GM12878 (cell line): ENCODE measurements around the gene PPARD. TPM values are rescaled to one million over a fixed set of nuclear protein-coding genes. Genes with fewer than 3 reads are reported as not detected.

ENCODE experiments used
- ATAC-seq: fragments of 200-7000 bp; cut with Tn5 transposase; 3 replicates; pipeline ENCODE4 v1.9.1; 2020; ENCODE audit warnings: mild to moderate bottlenecking, moderate library complexity
- BruUV-seq: library from RNA; stranded (reverse); fragments of 400-500 nt; replicated peaks from 2 replicates; lab custom pipeline; 2021; lab: Mats Ljungman, UMichigan
- CTCF ChIA-PET: fragments of 300-600 bp; sonication (Branson Sonifier 250); formaldehyde crosslinking; extraction: SDS; loops from one replicate; lab custom pipeline; 2021; ENCODE audit warnings: inconsistent platforms; lab: Yijun Ruan, JAX
- POLR2A ChIA-PET: fragments of 350-600 bp; formaldehyde crosslinking; extraction: SDS; loops from one replicate; lab custom pipeline; 2021; ENCODE audit warnings: inconsistent platforms; lab: Charles Lee
- RAD21 ChIA-PET: fragments of 300-600 bp; sonication (Branson Sonifier 250); formaldehyde crosslinking; loops from one replicate; lab custom pipeline; 2023; ENCODE audit warnings: antibody characterized with exemption; ENCODE audit not compliant: unreplicated experiment; lab: Charles Lee
- SMC1A ChIA-PET: fragments of 300-600 bp; sonication (Branson Sonifier 250); formaldehyde crosslinking; loops from one replicate; lab custom pipeline; 2023; ENCODE audit not compliant: unreplicated experiment, uncharacterized antibody; lab: Charles Lee
- DNase-seq: peaks from one replicate; pipeline ENCODE4 v3.0.0-alpha.2; 2011; ENCODE audit warnings: low read depth, low spot score
- FAIRE-seq: peaks from 3 replicates; lab custom pipeline; 2011; peaks lifted over from hg19 to GRCh38; lab: Jason Lieb, UNC
- H2AFZ ChIP-seq: 2 replicates; pipeline ENCODE4 v1.6.0; 2011; ENCODE audit warnings: low read depth, low read length, control low read depth; ENCODE audit not compliant: control insufficient read depth
- H3K27ac ChIP-seq: 2 replicates; pipeline ENCODE4 v1.5.1; 2011; ENCODE audit warnings: control low read depth; ENCODE audit not compliant: control insufficient read depth, insufficient read depth
- H3K27me3 ChIP-seq, 2 experiments: replicated peaks in 1 of 2; 2 replicates each; pipeline versions ENCODE4 v1.6.0 to v1.6.1; 2011; ENCODE audit warnings: low read length in 1 of 2; ENCODE audit not compliant: control insufficient read depth in 2 of 2, insufficient read depth in 2 of 2
- H3K36me3 ChIP-seq, 2 experiments: 2 replicates each; pipeline ENCODE4 v1.5.1; 2011; ENCODE audit warnings: low read length in 1 of 2; ENCODE audit not compliant: control insufficient read depth in 2 of 2, insufficient read depth in 2 of 2
- H3K4me1 ChIP-seq: 2 replicates; pipeline ENCODE4 v1.6.1; 2011; ENCODE audit warnings: mild to moderate bottlenecking, low read length, moderate library complexity, mixed read lengths; ENCODE audit not compliant: control insufficient read depth, insufficient read depth
- H3K4me2 ChIP-seq: 2 replicates; pipeline ENCODE4 v1.6.0; 2011; ENCODE audit warnings: control low read depth; ENCODE audit not compliant: control insufficient read depth, insufficient read depth
- H3K4me3 ChIP-seq: fragments of 200-600 bp; sonication (generic); 2 replicates; pipeline ENCODE4 v1.5.1; 2016
- H3K79me2 ChIP-seq: 2 replicates; pipeline ENCODE4 v1.6.0; 2011; ENCODE audit warnings: low read length; ENCODE audit not compliant: control insufficient read depth, insufficient read depth
- H3K9ac ChIP-seq: 2 replicates; pipeline ENCODE4 v1.8.0; 2011; ENCODE audit warnings: low read length, control low read depth, mixed read lengths; ENCODE audit not compliant: control insufficient read depth, insufficient read depth
- H3K9me3 ChIP-seq: replicated peaks from 3 replicates; pipeline ENCODE4 v1.5.1; 2011; ENCODE audit warnings: mild to moderate bottlenecking, low read length; ENCODE audit not compliant: control insufficient read depth, insufficient read depth
- H4K20me1 ChIP-seq: 2 replicates; pipeline ENCODE4 v1.6.0; 2011; ENCODE audit not compliant: control insufficient read depth, insufficient read depth
- BACH1 ChIP-seq: fragments of 450-650 bp; IDR thresholded peaks from 2 replicates; pipeline ENCODE4 v1.6.1; 2017; ENCODE audit warnings: mild to moderate bottlenecking, borderline replicate concordance
- ESRRA ChIP-seq: IDR thresholded peaks from 2 replicates; pipeline ENCODE4 v1.6.1; 2012; ENCODE audit warnings: mild to moderate bottlenecking, low read length, improper control_type of control experiment
- IKZF1 ChIP-seq: fragments of 450-650 bp; conservative IDR thresholded peaks from 2 replicates; pipeline ENCODE4 v1.6.1; 2017; ENCODE audit warnings: antibody characterized with exemption, mild to moderate bottlenecking
- IKZF2 ChIP-seq, 2 experiments: fragments of 450-650 bp; IDR thresholded peaks; 2 replicates each; pipeline ENCODE4 v1.6.1; 2017; ENCODE audit warnings: mild to moderate bottlenecking in 2 of 2, moderate library complexity in 2 of 2
- NBN ChIP-seq: fragments of 450-650 bp; IDR thresholded peaks from 2 replicates; pipeline ENCODE4 v1.6.1; 2016
- NFXL1 ChIP-seq: fragments of 450-650 bp; IDR thresholded peaks from 2 replicates; pipeline ENCODE4 v1.6.1; 2017; ENCODE audit warnings: antibody characterized with exemption, mild to moderate bottlenecking, borderline replicate concordance
- NR2F1 ChIP-seq: fragments of 450-650 bp; conservative IDR thresholded peaks from 2 replicates; pipeline ENCODE4 v1.6.1; 2017; ENCODE audit warnings: mild to moderate bottlenecking
- PML ChIP-seq: IDR thresholded peaks from 2 replicates; pipeline ENCODE4 v1.6.1; 2012; ENCODE audit warnings: low read length, inconsistent platforms
- POLR2AphosphoS5 ChIP-seq: IDR thresholded peaks from 2 replicates; pipeline ENCODE4 v1.6.1; 2011; ENCODE audit warnings: mild to moderate bottlenecking, low read length, inconsistent platforms
- RFX5 ChIP-seq: IDR thresholded peaks from 2 replicates; pipeline ENCODE4 v1.6.1; 2011; ENCODE audit warnings: low read depth, low read length, improper control_type of control experiment
- SKIL ChIP-seq: fragments of 450-650 bp; IDR thresholded peaks from 2 replicates; pipeline ENCODE4 v1.6.1; 2017; ENCODE audit warnings: mild to moderate bottlenecking, low read depth, inconsistent platforms; ENCODE audit not compliant: poor library complexity, severe bottlenecking
- SRF ChIP-seq, 2 experiments: IDR thresholded peaks; 2 replicates each; pipeline ENCODE4 v1.6.1; 2011; ENCODE audit warnings: low read depth in 2 of 2, low read length in 2 of 2, mild to moderate bottlenecking in 1 of 2, moderate library complexity in 1 of 2
- TARDBP ChIP-seq: IDR thresholded peaks from 2 replicates; pipeline ENCODE4 v1.6.1; 2016; ENCODE audit warnings: borderline replicate concordance
- WGBS: methylation state at CpG from one replicate; pipeline ENCODE4 v1.1.6; 2016; ENCODE audit warnings: low lambda C conversion rate; ENCODE audit not compliant: insufficient replicate concordance, insufficient coverage; ENCODE audit errors: missing lambda C conversion rate; 5-methylcytosine and 5-hydroxymethylcytosine counted together
- in situ Hi-C: fragments of 300-500 bp; cut with MboI; formaldehyde crosslinking; loops from 9 replicates; pipeline ENCODE4 v1.14.3; 2018; ENCODE audit warnings: mixed read lengths
- intact Hi-C: fragments of 100-400 bp; cut with micrococcal nuclease; formaldehyde crosslinking; loops from one replicate; pipeline ENCODE4 v1.14.2; 2022; ENCODE audit not compliant: unreplicated experiment
- polyA plus RNA-seq, 11 experiments: library from polyadenylated mRNA; depleted of rRNA in 4 of 11; unstranded in 6 of 11; stranded (reverse) in 5 of 11; fragments of >200 nt; fragmentation: Nextera tagmentation in 4 of 11; fragmentation: Illumina TruSeq in 1 of 11; extraction: Ambion mirVana in 4 of 11; extraction: Trizol in 1 of 11; gene quantifications; 1 replicate in 1 of 11; 2 replicates in 10 of 11; pipeline versions ENCODE4 v1.2.1 to v1.2.3, GENCODE V29; 2011 to 2016; ENCODE audit warnings: inconsistent platforms in 2 of 11, missing spikeins in 2 of 11, low read depth in 1 of 11
- total RNA-seq, 4 experiments: library from RNA; depleted of rRNA in 3 of 4; stranded (reverse); fragments of >200 nt in 3 of 4; fragmentation: Illumina TruSeq in 1 of 4; extraction: Trizol in 1 of 4; gene quantifications; 2 replicates each; pipeline versions ENCODE4 v1.2.1 to v1.2.3, GENCODE V29; 2013 to 2021

Gene PPARD
- total and polyA plus RNA-seq, 10 of the 15 experiments (the other 5 are each of a cell fraction or from before 2014, with no cell fraction given) = 0.05 to 12.6 (median 6.7) TPM

- H3K36me3 ChIP-seq = peaks cover 14% of the 10 kb centered on the region in 2 experiments
- TF ChIP-seq PML (peak; percentile 19; the same call in 1 of the 2 replicates), BACH1 (peak; percentile 33; the same call in 1 of the 2 replicates), NBN (no peak), RFX5 (no peak), IKZF1 (no peak), SRF (IDR thresholded peaks at IDR 0.05; ENCODE audit: low read depth in 2 of 2, low read length in 2 of 2) (no peak), NR2F1 (no peak), IKZF2 (IDR thresholded peaks at IDR 0.05) (no peak), SKIL (no peak), TARDBP (no peak), ESRRA (no peak), NFXL1 (no peak), POLR2AphosphoS5 (peak; percentile 44; the same call in 1 of the 2 replicates)
- intact Hi-C loops (no loop called here), in situ Hi-C loops (no loop called here)
- peak overlapping the region; percentile 99 for H3K4me3 ChIP-seq
- H3K9me3 ChIP-seq = no peaks in the 10 kb centered on the region
- ChIA-PET CTCF (interaction anchor here (0.7 to 2.4 kb wide), 7 partner anchors 10 to 178 kb away, joined by 3 to 11 read pairs (median 5); partner anchors contain the start of gene PPARD), RAD21 (interaction anchor here (0.9 to 1.8 kb wide), 2 partner anchors 21 to 128 kb away, joined by 3 to 4 read pairs; no protein-coding TSS in a partner anchor), POLR2A (interaction anchor here (0.6 to 0.8 kb wide), 3 partner anchors 8 to 57 kb away, joined by 3 read pairs; partner anchors contain the start of gene FANCE), SMC1A (interaction anchor here (1.2 to 1.4 kb wide), 3 partner anchors 14 to 174 kb away, joined by 4 to 7 read pairs (median 4); partner anchors contain the start of gene DEF6)
- no peaks in the 10 kb centered on the region for H3K4me1 ChIP-seq
- FAIRE-seq (no peak), DNase-seq (no peak), ATAC-seq (no peak)
- no peak overlapping the region for H3K9ac ChIP-seq
- peak overlapping the region; percentile 23 for H3K4me2 ChIP-seq
- H2AFZ ChIP-seq = no peak overlapping the region
- 40% methylated on average over 8 of the region's 8 CpGs for WGBS
- H3K79me2 ChIP-seq = peaks cover 33% of the 10 kb centered on the region
- BruUV-seq = no TSS peak
- H3K27me3 ChIP-seq = no peaks in the 10 kb centered on the region
- H3K27ac ChIP-seq = no peak overlapping the region
- H4K20me1 ChIP-seq = peaks cover 7% of the 10 kb centered on the region; the same call in 1 of the 2 replicates
Observed at GRCh38 chr6:35471836-35472345, 129.5 kb downstream of the PPARD start.
